HG03457 (cell line): ENCODE data around the gene KDM4F.
"Not testable (repeated sequence)": the region's sequence is repeated elsewhere in the genome, so short reads cannot be mapped to it uniquely, and the experiment has no call there.

ENCODE experiments used
- ATAC-seq: cut with Tn5 transposase; IDR thresholded peaks from one replicate; pipeline ENCODE4 v1.9.1; 2021; ENCODE audit warnings: moderate number of reproducible peaks; ENCODE audit not compliant: unreplicated experiment

The KDM4F gene

DNA sequence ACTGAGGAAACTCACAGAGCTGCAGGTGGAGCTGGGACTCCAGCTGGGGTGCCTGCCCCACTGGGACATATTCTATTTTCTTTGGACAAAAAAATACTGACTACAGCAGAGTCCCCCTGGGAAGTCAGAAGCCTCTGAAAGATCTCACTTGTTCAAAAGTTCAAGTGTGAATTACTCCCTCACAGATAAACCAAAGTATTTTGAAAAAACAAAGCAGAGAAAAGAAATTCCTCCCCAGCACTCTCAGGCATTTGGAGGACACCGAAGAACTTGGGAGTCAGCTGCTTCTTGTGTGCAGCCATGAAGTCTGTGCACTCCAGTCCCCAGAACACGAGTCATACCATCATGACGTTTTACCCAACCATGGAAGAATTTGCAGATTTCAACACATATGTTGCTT, at the start of gene KDM4F:
Gene KDM4F, plus strand, starts transcription at position 301 of the 400 bp plus-strand sequence.
- not testable (repeated sequence) for ATAC-seq

DNA sequence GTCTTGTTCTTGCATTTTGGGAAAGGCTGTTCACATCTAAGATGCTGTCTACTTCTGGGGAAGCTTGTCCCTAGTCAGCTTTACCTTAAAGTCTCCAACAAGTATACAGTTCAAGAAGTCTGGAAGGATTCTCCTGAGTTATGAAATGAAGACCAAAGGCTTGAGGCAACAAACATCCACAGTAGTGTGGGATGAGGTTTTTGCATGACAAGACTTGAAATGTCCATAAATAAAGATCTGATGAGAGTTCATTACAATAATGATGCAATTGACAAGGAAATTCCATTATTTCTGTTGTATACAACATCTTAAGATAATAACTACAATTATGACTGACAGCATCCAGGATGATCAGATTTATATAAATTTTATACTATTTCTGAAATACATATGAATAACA, 45.5 kb upstream of the KDM4F start:
- ATAC-seq: no peak

GRCh38 chr11:95005642-95006041, 43.6 kb upstream of the KDM4F start:
- ATAC-seq: no peak

DNA sequence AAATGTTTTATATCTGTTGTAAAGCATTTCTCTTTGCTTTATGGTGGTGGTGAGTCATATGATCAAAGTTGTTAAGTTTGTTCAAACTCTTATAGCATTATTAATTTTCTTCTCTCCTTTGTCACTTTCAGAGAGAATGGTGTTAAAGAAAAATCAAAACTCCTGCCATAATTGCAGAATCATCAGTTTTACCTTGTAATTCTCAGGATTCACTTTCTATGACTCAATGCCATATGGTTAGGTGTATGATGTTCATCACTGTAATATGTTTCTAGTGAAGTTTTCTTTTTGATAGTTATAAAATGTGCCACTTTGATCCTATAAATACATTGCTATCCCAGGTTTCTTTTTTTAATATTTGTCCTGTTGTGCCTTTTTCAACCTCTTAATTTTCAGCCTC, 37.8 kb upstream of the KDM4F start:
- no peak for ATAC-seq

GRCh38 chr11:95014184-95014821, 34.9 kb upstream of the KDM4F start:
- ATAC-seq: no peak

DNA sequence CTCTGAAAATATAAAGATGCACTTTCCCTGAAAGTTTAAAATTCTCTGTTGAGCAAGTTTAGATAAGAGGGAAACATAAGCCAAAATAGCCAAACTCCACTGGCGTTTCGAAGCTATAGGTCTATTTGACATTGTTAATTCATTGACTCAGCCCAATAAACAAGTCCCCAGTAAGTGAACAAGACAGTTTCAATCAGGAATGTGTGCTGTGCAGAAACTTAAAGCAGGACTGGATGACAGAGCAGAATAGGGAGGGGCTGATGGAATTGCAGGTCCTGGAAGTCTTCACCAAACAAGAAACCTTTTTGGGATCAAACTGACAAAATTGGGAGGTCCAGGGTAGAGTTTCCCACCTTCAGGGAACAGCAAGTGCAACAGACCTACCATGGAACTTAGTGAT, 33.1 kb upstream of the KDM4F start:
- ATAC-seq: no peak

DNA sequence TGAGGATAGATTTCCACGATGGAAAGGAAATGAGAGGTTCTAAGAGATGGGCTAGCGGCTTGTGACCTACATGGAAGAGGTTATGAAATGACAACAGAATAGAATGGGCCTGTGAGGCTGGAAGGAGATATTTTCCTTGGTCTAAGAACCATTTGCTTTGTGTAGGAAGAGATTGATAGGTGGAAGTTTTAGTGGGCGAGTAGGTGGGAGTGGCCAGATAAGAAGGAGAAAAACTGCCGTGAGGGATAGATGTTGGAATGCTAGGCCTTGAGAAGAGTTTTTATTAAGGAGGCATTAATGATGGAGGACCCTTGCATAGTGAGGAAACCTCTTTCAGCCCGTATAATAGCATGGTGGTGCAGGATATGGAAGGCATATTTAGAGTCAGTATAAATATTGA, 27.8 kb upstream of the KDM4F start:
- not testable (repeated sequence) for ATAC-seq

- ATAC-seq: no peak
Measured at GRCh38 chr11:95024958-95025357, 24.3 kb upstream of the KDM4F start, which contains the start of gene KDM4E. TSS of gene KDM4E (plus strand) at chr11:95025258. CDS start at chr11:95025558, 300 bp downstream.

DNA sequence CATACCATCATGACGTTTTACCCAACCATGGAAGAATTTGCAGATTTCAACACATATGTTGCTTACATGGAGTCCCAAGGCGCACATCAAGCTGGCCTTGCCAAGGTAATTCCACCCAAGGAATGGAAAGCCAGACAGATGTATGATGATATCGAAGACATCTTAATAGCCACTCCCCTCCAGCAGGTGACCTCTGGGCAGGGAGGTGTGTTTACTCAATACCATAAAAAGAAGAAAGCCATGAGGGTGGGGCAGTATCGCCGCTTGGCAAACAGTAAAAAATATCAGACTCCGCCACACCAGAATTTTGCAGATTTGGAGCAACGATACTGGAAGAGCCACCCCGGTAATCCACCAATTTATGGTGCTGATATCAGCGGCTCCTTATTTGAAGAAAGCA, 23.6 kb upstream of the KDM4F start:
- ATAC-seq: not testable (repeated sequence)

DNA sequence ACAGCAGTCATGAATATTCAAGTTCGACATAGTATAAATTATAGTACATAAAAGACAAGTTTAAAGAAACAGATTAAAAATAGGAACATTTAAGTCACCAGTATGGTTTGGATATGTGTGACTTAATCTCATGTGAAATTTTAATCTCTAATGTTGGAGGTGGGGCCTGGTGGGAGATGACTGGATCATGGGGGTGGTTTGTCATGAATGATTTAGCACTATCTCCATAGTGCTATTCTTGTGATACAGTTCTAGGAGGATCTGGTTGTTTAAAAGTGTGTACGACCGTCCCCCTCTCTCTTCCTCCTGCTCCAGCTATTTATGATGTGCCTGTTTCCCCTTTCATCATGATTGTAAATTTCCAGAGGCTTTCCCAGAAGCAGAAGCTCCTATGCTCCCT, 20.9 kb upstream of the KDM4F start:
- no peak for ATAC-seq

DNA sequence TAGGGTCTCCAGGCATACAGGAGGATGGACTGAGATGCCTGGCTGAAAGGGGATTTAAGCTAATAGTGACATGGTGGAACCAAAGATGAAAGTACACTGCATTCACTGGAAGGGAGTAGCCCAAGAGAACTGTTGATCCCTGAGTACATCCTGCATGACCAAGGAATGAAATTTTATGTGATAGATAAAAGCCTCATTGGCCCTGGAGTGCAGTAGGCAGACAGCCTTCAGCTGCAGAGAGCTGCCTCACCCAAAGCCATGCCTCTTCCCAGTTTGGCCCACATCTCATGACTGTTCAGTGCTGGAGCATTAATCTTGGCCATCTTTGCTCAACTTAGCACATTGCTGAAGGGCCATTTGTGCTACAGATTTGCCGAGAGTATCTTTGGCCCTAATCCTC, 16.2 kb upstream of the KDM4F start:
- no peak for ATAC-seq

GRCh38 chr11:95035316-95035715, 13.9 kb upstream of the KDM4F start:
- no peak for ATAC-seq

GRCh38 chr11:95037356-95038035, 11.7 kb upstream of the KDM4F start:
- ATAC-seq: not testable (repeated sequence)

GRCh38 chr11:95042239-95042638, 7.0 kb upstream of the KDM4F start:
- no peak for ATAC-seq

GRCh38 chr11:95042906-95043305, 6.3 kb upstream of the KDM4F start:
- ATAC-seq: no peak

DNA sequence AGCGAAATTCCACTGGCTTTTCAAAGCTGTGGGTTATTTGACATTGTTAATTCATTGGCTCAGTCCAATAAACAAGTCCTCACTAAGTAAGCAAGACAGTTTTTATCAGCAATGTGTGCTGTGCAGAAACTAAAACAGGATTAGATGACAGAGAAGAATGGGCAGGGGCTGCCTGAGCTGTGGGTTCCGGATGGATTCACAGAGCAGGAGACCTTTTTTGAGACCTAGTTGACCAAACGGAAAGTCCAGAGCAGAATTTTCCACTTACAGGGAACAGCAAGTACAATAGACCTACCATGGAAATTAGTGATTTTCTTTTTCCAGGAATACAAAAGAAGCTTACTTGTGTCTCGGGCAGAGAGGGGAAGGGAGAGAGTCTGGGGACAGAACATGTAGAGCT, 5.2 kb upstream of the KDM4F start:
- ATAC-seq: no peak

DNA sequence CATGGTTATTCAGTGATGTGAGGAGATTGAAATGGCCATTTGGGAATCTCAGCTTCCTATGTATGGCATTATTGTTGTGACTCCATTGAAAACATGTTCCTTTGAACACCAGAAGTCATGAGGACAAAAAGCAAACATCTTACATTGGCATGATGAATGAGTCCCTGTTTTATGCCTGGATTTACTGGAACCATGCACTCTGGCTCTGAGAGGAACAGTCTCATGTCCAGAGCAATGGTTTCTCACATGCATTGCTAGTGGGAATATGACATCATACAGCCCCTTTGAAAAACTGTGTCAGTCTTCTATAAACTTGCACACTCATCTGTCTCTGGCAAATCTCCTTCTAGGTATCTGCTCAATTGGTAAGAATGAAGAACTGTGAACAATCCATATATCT, 3.4 kb upstream of the KDM4F start:
- no peak for ATAC-seq

- no peak for ATAC-seq
Measured at GRCh38 chr11:95050595-95051202, 1.5 kb downstream of the KDM4F start.

DNA sequence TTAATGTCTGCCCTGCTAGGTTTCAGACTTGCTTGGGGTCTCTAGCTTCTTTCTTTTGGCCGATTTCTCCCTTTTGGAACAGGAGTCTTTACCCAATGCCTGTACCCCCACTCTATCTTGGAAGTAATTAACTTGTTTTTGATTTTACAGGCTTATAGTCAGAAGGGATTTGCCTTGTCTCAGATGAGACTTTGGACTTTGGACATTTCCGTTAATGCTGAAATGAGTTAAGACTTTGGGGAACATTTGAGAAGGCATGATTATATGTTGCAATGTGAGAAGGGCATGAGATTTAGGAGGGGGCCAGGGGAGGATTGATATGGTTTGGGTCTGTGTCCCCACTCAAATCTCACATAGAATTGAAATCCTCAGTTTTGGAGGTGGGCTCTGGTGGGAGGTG, 5.1 kb downstream of the KDM4F start:
- ATAC-seq: no peak

DNA sequence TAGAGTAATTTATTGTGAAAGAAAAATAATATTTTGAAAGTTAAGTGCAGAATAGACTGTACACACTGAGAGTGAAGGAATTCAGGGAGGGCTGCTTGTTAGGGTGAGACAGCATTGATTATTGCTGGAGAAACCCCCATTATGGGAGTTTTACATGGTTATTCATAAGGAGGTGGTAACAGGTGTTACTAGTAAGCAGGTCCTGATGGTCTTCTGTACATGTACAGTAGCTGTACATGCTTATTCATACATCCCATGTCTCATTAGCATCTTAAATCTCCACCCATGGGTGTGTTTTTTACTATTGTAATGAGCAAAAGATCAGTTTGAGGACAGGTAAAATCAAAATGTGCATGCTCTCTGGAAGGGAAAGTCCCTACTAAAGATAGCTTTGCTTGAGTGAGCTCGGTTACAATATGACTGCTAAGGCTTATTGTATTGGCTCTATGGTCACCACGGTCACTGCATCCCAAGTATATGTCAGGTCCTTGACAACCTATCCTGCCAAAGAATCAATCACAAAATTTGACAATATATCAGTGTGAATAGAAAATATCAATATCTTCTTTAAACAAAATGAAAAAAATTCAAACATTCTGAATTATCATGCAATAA, 6.2 kb downstream of the KDM4F start:
- peak; percentile 93 for ATAC-seq

DNA sequence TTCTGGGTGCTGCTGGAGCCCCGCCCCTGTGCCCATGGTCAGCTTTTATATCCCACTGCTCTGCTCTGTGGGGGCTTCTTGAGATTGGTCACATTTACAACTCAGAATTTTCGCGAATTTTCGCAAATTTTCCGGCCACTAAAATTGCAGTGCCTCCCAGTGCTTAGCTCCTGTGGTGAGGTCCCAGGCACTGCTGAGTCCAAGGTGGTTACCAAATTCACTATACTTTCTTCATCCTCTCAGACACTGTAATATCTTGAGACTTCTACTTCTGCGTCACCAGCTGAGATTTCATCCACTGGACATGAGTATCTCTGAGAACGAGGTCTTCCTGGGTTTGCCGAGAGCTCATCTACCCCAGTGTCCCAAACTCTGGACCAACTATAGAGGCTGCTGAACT, 8.7 kb downstream of the KDM4F start:
- ATAC-seq: no peak

DNA sequence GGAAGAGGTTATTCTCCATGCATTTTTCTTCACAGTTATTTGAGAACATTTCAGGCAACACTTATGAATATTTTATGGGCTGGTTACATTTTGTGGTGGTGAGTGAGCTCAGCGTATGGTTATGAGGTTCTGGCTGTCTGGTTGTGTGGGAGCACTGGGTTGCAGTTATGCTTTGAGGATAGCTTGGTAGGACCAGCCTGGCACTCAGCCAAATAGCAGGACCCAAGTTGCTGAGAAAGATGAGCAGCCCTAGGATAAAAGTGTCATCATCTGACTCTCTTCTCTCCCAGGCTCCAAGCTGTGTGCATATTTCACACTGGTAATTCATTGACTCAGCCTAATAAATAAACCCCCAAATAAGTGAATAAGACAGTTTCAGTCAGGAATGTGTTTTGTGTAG, 9.4 kb downstream of the KDM4F start:
- ATAC-seq: no peak
